Ovary (tissue), 3 donors: ENCODE results near the gene GGA1.

ENCODE experiments used
- CTCF ChIP-seq, 3 donors: fragments of 450-650 bp in 2 of 3; fragments of 200-600 bp in 1 of 3; IDR thresholded peaks; one replicate each; pipeline versions ENCODE4 v1.5.1 to v1.8.0; 2016 to 2022; ENCODE audit warnings: antibody characterized with exemption in 3 of 3, mild to moderate bottlenecking in 1 of 3
- EP300 ChIP-seq: sonication (generic); formaldehyde crosslinking; IDR thresholded peaks from one replicate; pipeline ENCODE4 v1.6.1; 2017; ENCODE audit warnings: antibody characterized with exemption
- POLR2A ChIP-seq: fragments of 450-650 bp; IDR thresholded peaks from one replicate; pipeline ENCODE4 v1.6.1; 2017; ENCODE audit warnings: antibody characterized with exemption, mild to moderate bottlenecking, moderate library complexity
- donor health status: DM: no; HTN: no; CAD: no.

- no peak for TF ChIP-seq EP300
- no peak for TF ChIP-seq CTCF (IDR thresholded peaks at IDR 0.05)
- TF ChIP-seq POLR2A: no peak
Measured at GRCh38 chr22:37601203-37601539, 7.5 kb upstream of the GGA1 start.
